Chondrocyte (in vitro differentiated cells): ENCODE measurements around the gene AREL1. TPM values are rescaled to one million over a fixed set of nuclear protein-coding genes. Genes with fewer than 3 reads are reported as not detected.

Source experiments
- DNase-seq: peaks from one replicate; pipeline ENCODE4 v3.0.0; 2021; ENCODE audit warnings: mixed read lengths, low spot score
- H3K27ac Mint-ChIP-seq: one replicate; pipeline ENCODE4 v1.8.0; 2021; ENCODE audit warnings: mild to moderate bottlenecking, moderate library complexity, mixed read lengths; ENCODE audit not compliant: unreplicated experiment
- H3K27me3 Mint-ChIP-seq: 2 replicates; pipeline ENCODE4 v1.8.0; 2021; ENCODE audit warnings: low read depth, mixed read lengths
- H3K36me3 Mint-ChIP-seq: 2 replicates; pipeline ENCODE4 v1.8.0; 2021; ENCODE audit warnings: low read depth, mixed read lengths
- H3K4me1 Mint-ChIP-seq: 2 replicates; pipeline ENCODE4 v1.8.0; 2021; ENCODE audit warnings: low read depth, mild to moderate bottlenecking, mixed read lengths
- H3K4me3 Mint-ChIP-seq: one replicate; pipeline ENCODE4 v1.8.0; 2021; ENCODE audit warnings: mild to moderate bottlenecking, moderate library complexity, mixed read lengths; ENCODE audit not compliant: unreplicated experiment
- H3K9me3 Mint-ChIP-seq: 2 replicates; pipeline ENCODE4 v1.8.0; 2021; ENCODE audit warnings: low read depth, mixed read lengths
- total RNA-seq: library from RNA; stranded (reverse); gene quantifications from 3 replicates; pipeline ENCODE4 v1.2.1, GENCODE V29; 2021
- TF ChIP-seq, protein P1 (sequence below): fragments of 200-600 bp; sonication (generic); IDR thresholded peaks from 2 replicates; pipeline ENCODE4 v1.5.0; 2021; ENCODE audit warnings: antibody characterized with exemption, mild to moderate bottlenecking, moderate library complexity

The AREL1 gene
- total RNA-seq, 1 donor from 2014 or later, result 34.7 TPM

- H3K36me3 Mint-ChIP-seq, result no peaks in the 10 kb centered on the region
- no peaks in the 10 kb centered on the region for H3K27me3 Mint-ChIP-seq
- no peak overlapping the region for H3K4me3 Mint-ChIP-seq
- H3K9me3 Mint-ChIP-seq, result no peaks in the 10 kb centered on the region
- TF ChIP-seq, protein P1, sequence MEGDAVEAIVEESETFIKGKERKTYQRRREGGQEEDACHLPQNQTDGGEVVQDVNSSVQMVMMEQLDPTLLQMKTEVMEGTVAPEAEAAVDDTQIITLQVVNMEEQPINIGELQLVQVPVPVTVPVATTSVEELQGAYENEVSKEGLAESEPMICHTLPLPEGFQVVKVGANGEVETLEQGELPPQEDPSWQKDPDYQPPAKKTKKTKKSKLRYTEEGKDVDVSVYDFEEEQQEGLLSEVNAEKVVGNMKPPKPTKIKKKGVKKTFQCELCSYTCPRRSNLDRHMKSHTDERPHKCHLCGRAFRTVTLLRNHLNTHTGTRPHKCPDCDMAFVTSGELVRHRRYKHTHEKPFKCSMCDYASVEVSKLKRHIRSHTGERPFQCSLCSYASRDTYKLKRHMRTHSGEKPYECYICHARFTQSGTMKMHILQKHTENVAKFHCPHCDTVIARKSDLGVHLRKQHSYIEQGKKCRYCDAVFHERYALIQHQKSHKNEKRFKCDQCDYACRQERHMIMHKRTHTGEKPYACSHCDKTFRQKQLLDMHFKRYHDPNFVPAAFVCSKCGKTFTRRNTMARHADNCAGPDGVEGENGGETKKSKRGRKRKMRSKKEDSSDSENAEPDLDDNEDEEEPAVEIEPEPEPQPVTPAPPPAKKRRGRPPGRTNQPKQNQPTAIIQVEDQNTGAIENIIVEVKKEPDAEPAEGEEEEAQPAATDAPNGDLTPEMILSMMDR, result no peak
- H3K4me1 Mint-ChIP-seq, result peaks cover 60% of the 10 kb centered on the region
- DNase-seq, result no peak
- H3K27ac Mint-ChIP-seq, result peak overlapping the region; percentile 5
Measured at GRCh38 chr14:74621556-74621955, 91.3 kb downstream of the AREL1 start.

DNA sequence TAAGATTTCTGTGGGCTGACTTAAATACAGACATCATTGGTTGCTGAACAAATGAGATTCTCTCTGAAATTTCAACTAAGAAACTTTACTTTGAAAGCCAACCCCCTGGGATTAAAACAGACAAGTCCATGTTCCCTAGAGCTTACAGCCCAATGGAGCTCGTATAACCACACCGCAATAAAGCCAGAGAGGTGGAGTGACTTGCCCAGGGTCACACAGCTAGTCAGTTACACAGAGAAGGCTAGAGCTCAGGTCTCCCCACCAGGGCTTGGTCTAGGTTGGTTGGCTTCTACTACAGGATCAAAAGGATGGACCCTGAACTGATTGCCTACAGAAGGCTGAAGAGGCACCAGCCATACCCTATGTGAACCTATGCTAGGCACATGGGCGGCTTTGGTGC, 92.0 kb downstream of the AREL1 start:
- Mint-ChIP-seq H3K27me3 (no peaks in the 10 kb centered on the region), H3K4me1 (peaks cover 66% of the 10 kb centered on the region), H3K27ac (peak overlapping the region; percentile 94), H3K9me3 (no peaks in the 10 kb centered on the region), H3K4me3 (no peak overlapping the region), H3K36me3 (no peaks in the 10 kb centered on the region)
- no peak for DNase-seq
- TF ChIP-seq, protein P1, result no peak

DNA sequence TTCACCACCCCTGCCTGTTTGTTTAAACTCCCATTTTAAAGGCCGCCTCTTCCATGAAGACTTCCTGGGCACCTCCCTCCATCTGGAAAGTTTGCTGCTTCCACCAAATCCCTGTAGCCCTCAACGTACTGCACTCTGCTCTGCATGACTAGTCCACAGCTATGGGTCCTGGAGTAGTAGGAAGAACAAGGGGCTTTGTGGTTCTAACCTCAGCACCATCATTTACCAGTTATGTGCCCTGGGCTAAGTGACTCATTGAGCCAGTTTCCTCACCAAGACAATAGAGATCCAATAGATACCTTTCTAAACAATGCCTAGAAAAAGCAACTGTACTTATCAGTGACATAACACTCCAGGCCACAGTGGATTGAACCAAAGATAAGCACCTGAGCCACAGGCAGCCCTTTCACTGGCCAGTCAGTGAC, 92.4 kb downstream of the AREL1 start:
- no peak for DNase-seq
- Mint-ChIP-seq H3K4me1 (peaks cover 70% of the 10 kb centered on the region), H3K9me3 (no peaks in the 10 kb centered on the region), H3K27me3 (no peaks in the 10 kb centered on the region), H3K36me3 (no peaks in the 10 kb centered on the region), H3K27ac (peak overlapping the region; percentile 94), H3K4me3 (no peak overlapping the region)
- TF ChIP-seq, protein P1, result no peak

- Mint-ChIP-seq H3K27ac (peak overlapping the region; percentile 94), H3K9me3 (no peaks in the 10 kb centered on the region), H3K4me1 (peaks cover 79% of the 10 kb centered on the region), H3K36me3 (no peaks in the 10 kb centered on the region), H3K27me3 (no peaks in the 10 kb centered on the region), H3K4me3 (peak overlapping the region; percentile 14)
- TF ChIP-seq, protein P1, result no peak
- no peak for DNase-seq
Measured at GRCh38 chr14:74619672-74620131, 93.2 kb downstream of the AREL1 start.

DNA sequence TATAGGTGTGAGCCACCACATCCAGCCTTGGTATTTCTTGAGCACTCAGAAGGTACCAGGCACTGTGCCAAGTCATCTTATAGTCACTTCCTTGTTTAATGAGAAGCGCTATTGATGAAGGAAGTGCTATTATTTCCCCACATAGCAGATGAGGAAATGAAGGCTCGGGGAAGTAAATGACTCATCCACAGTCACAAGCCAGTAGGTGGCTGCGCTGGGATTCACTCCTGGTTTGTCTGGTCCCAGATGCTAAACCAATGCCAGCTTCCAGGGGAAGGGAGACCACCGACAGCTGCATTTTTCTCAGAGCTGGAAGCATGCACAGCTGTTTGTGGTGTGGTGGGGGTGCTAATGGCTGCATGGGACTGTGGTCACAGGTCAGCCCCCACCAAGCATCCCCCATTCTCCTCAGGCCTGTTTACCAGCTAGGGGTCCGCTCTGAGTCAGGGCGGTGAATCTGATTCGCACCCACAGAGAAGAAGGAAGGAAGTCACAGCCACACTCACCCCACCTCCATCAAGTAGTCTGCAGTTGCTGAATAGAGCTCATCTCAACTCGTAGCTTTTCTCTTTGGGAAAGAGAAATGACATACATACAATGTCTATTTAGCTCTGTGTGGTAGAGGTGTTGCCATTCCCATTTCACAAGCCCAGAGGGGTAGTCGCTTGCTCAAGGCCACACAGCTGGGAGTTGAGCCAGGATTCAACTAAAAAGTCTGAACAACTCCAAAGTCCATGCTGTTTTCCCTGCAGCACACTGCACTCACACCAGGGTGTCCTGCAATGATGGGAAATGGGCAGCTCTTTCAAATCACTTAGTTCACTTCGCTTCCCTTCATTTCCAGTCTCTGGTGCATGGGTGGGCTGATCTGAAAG, 94.6 kb downstream of the AREL1 start:
- TF ChIP-seq, protein P1, result peak; percentile 28
- H3K4me1 Mint-ChIP-seq, result peaks cover 92% of the 10 kb centered on the region
- H3K27ac Mint-ChIP-seq, result peak overlapping the region; percentile 94
- H3K27me3 Mint-ChIP-seq, result no peaks in the 10 kb centered on the region
- no peaks in the 10 kb centered on the region for H3K36me3 Mint-ChIP-seq
- DNase-seq, result no peak
- no peaks in the 10 kb centered on the region for H3K9me3 Mint-ChIP-seq
- H3K4me3 Mint-ChIP-seq, result peak overlapping the region; percentile 13
